Loucy (cell line): ENCODE data around the gene KDR.

Experiments
- CTCF ChIP-seq: fragments of 200-600 bp; sonication (generic); conservative IDR thresholded peaks from 2 replicates; pipeline ENCODE4 v1.5.1; 2014; ENCODE audit warnings: mild to moderate bottlenecking, antibody characterized with exemption, low read length
- EZH2phosphoT487 ChIP-seq: fragments of 200-600 bp; IDR thresholded peaks from 2 replicates; pipeline ENCODE4 v1.6.1; 2018; ENCODE audit warnings: antibody characterized with exemption, mild to moderate bottlenecking, moderate library complexity, borderline replicate concordance

- no peak for TF ChIP-seq CTCF
- no peak for TF ChIP-seq EZH2phosphoT487
Observed at GRCh38 chr4:55086578-55086977, 38.8 kb downstream of the KDR start.
